Measurements from ENCODE around the gene MIXL1. TPM values are rescaled to one million over a fixed set of nuclear protein-coding genes. Genes with fewer than 3 reads are reported as not detected.

Gene MIXL1
- total and polyA plus RNA-seq, 2 experiments from 2014 or later: 0.97 to 1.0 TPM

- ATAC-seq (no peak), DNase-seq (ENCODE audit: low spot score) (no peak)
- Histone ChIP-seq H3K79me2 (replicated peaks; ENCODE audit: insufficient read depth) (no peaks in the 10 kb centered on the region), H3K9me2 (ENCODE audit: insufficient read depth) (no peaks in the 10 kb centered on the region), H3K36me3 (ENCODE audit: insufficient read depth) (peaks cover 8% of the 10 kb centered on the region), H3F3A (replicated peaks; ENCODE audit: low read depth) (no peaks in the 10 kb centered on the region; the same call in 1 of the 2 replicates), H4K20me1 (replicated peaks; ENCODE audit: insufficient read depth) (0 out of 2 replicates have a peak, but pooled peaks cover 4% of the 10 kb centered on the region), H2AFZ (no peak overlapping the region), H3K27ac (ENCODE audit: low read depth) (no peak overlapping the region), H3K27me3 (ENCODE audit: insufficient read depth) (no peaks in the 10 kb centered on the region), H3K4me1 (ENCODE audit: insufficient read depth) (no peaks in the 10 kb centered on the region), H3K4me3 (no peak overlapping the region), H3K4me2 (no peak overlapping the region)
- Mint-ChIP-seq H3K27ac (no peak overlapping the region), H3K9me3 (no peaks in the 10 kb centered on the region), H3K4me1 (no peaks in the 10 kb centered on the region), H3K36me3 (ENCODE audit: low read depth) (peaks cover 12% of the 10 kb centered on the region; the same call in 2 of the 3 replicates), H3K27me3 (ENCODE audit: insufficient read depth, low read depth, poor library complexity) (no peaks in the 10 kb centered on the region), H3K4me3 (no peak overlapping the region)
- no peak for TF ChIP-seq ZNF462 (CRISPR knock-in tag; IDR thresholded peaks at IDR 0.05)
- TF ChIP-seq ETS1 (IDR thresholded peaks at IDR 0.05): no peak
- TF ChIP-seq ZNF114 (CRISPR knock-in tag; IDR thresholded peaks at IDR 0.05): no peak
- TF ChIP-seq CREB1 (CRISPR knock-in tag; IDR thresholded peaks at IDR 0.05; ENCODE audit: low read depth): no peak
- TF ChIP-seq POLR2AphosphoS5 (IDR thresholded peaks at IDR 0.05; ENCODE audit: low read depth): no peak
- TF ChIP-seq STAT1 (IDR thresholded peaks at IDR 0.05; ENCODE audit: unreplicated experiment): no peak
- no peak for TF ChIP-seq EZH2phosphoT487 (IDR thresholded peaks at IDR 0.05; ENCODE audit: unreplicated experiment)
- TF ChIP-seq, protein P1, sequence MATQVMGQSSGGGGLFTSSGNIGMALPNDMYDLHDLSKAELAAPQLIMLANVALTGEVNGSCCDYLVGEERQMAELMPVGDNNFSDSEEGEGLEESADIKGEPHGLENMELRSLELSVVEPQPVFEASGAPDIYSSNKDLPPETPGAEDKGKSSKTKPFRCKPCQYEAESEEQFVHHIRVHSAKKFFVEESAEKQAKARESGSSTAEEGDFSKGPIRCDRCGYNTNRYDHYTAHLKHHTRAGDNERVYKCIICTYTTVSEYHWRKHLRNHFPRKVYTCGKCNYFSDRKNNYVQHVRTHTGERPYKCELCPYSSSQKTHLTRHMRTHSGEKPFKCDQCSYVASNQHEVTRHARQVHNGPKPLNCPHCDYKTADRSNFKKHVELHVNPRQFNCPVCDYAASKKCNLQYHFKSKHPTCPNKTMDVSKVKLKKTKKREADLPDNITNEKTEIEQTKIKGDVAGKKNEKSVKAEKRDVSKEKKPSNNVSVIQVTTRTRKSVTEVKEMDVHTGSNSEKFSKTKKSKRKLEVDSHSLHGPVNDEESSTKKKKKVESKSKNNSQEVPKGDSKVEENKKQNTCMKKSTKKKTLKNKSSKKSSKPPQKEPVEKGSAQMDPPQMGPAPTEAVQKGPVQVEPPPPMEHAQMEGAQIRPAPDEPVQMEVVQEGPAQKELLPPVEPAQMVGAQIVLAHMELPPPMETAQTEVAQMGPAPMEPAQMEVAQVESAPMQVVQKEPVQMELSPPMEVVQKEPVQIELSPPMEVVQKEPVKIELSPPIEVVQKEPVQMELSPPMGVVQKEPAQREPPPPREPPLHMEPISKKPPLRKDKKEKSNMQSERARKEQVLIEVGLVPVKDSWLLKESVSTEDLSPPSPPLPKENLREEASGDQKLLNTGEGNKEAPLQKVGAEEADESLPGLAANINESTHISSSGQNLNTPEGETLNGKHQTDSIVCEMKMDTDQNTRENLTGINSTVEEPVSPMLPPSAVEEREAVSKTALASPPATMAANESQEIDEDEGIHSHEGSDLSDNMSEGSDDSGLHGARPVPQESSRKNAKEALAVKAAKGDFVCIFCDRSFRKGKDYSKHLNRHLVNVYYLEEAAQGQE (IDR thresholded peaks at IDR 0.05; ENCODE audit: unreplicated experiment): no peak
- no peak for TF ChIP-seq EZH2 (IDR thresholded peaks at IDR 0.05; ENCODE audit: low read depth, unreplicated experiment)
- TF ChIP-seq CTCF (conservative IDR thresholded peaks at IDR 0.05; ENCODE audit: low read depth in 2 of 2): no peak
- no peak for TF ChIP-seq JUNB (IDR thresholded peaks at IDR 0.05; ENCODE audit: unreplicated experiment)
- TF ChIP-seq NANOG (IDR thresholded peaks at IDR 0.05; ENCODE audit: borderline replicate concordance): no peak
These were observed 27.0 kb downstream of the MIXL1 start for GRCh38 chr1:226250511-226250910.

Measured in GM23338 (cell line).